ENCODE measurements around the gene TMEM183A.

GRCh38 chr1:202979459-202979858, 27.7 kb upstream of the TMEM183A start:
- no peak for TF ChIP-seq CTCF (IDR thresholded peaks at IDR 0.05; ENCODE audit: low read length)
- TF ChIP-seq EZH2 (IDR thresholded peaks at IDR 0.05; ENCODE audit: borderline replicate concordance, low read length): no peak
